ENCODE results near the gene KIF2C.

Gene KIF2C

GRCh38 chr1:44701141-44701573 is 38.5 kb upstream of the KIF2C start:
- no peaks in the 10 kb centered on the region for H3K27me3 ChIP-seq (ENCODE audit: control insufficient read depth in 2 of 2, insufficient read depth in 2 of 2, low read length in 2 of 2)
- no peak overlapping the region for H3K4me3 ChIP-seq (ENCODE audit: low read length in 2 of 2)
- no peak overlapping the region for H3K9ac ChIP-seq (ENCODE audit: low read depth in 1 of 2, low read length in 2 of 2)
- no peak overlapping the region for H3K27ac ChIP-seq (ENCODE audit: low read depth in 2 of 2, low read length in 2 of 2)
- H3K4me1 ChIP-seq (ENCODE audit: control insufficient read depth in 2 of 2, insufficient read depth in 2 of 2, low read length in 2 of 2): no peaks in the 10 kb centered on the region
- H3K36me3 ChIP-seq (ENCODE audit: control insufficient read depth in 2 of 2, insufficient read depth in 2 of 2, low read length in 2 of 2): no peaks in the 10 kb centered on the region
- H3K9me3 ChIP-seq (ENCODE audit: control insufficient read depth in 2 of 2, low read length in 2 of 2): no peaks in the 10 kb centered on the region

GRCh38 chr1:44705470-44705869 is 34.2 kb upstream of the KIF2C start:
- H3K27me3 ChIP-seq (ENCODE audit: control insufficient read depth in 2 of 2, insufficient read depth in 2 of 2, low read length in 2 of 2): no peaks in the 10 kb centered on the region
- no peaks in the 10 kb centered on the region for H3K36me3 ChIP-seq (ENCODE audit: control insufficient read depth in 2 of 2, insufficient read depth in 2 of 2, low read length in 2 of 2)
- H3K27ac ChIP-seq (ENCODE audit: low read depth in 2 of 2, low read length in 2 of 2): no peak overlapping the region
- H3K9ac ChIP-seq (ENCODE audit: low read depth in 1 of 2, low read length in 2 of 2): no peak overlapping the region
- H3K4me3 ChIP-seq (ENCODE audit: low read length in 2 of 2): no peak overlapping the region
- H3K4me1 ChIP-seq (ENCODE audit: control insufficient read depth in 2 of 2, insufficient read depth in 2 of 2, low read length in 2 of 2): peaks cover 0 to 5% of the 10 kb centered on the region in 2 donors
- no peaks in the 10 kb centered on the region for H3K9me3 ChIP-seq (ENCODE audit: control insufficient read depth in 2 of 2, low read length in 2 of 2)

- H3K9ac ChIP-seq (ENCODE audit: low read depth in 1 of 2, low read length in 2 of 2): no peak overlapping the region
- no peaks in the 10 kb centered on the region for H3K27me3 ChIP-seq (ENCODE audit: control insufficient read depth in 2 of 2, insufficient read depth in 2 of 2, low read length in 2 of 2)
- H3K36me3 ChIP-seq (ENCODE audit: control insufficient read depth in 2 of 2, insufficient read depth in 2 of 2, low read length in 2 of 2): no peaks in the 10 kb centered on the region
- H3K4me3 ChIP-seq (ENCODE audit: low read length in 2 of 2): no peak overlapping the region
- no peaks in the 10 kb centered on the region for H3K9me3 ChIP-seq (ENCODE audit: control insufficient read depth in 2 of 2, low read length in 2 of 2)
- no peak overlapping the region for H3K27ac ChIP-seq (ENCODE audit: low read depth in 2 of 2, low read length in 2 of 2)
- peaks cover 0 to 5% of the 10 kb centered on the region in 2 donors for H3K4me1 ChIP-seq (ENCODE audit: control insufficient read depth in 2 of 2, insufficient read depth in 2 of 2, low read length in 2 of 2)
Measured at GRCh38 chr1:44705938-44706337, 33.7 kb upstream of the KIF2C start.

GRCh38 chr1:44707112-44707881 is 32.3 kb upstream of the KIF2C start:
- no peak overlapping the region for H3K4me3 ChIP-seq (ENCODE audit: low read length in 2 of 2)
- H3K4me1 ChIP-seq (ENCODE audit: control insufficient read depth in 2 of 2, insufficient read depth in 2 of 2, low read length in 2 of 2): peaks cover 0 to 5% of the 10 kb centered on the region in 2 donors
- no peak overlapping the region for H3K9ac ChIP-seq (ENCODE audit: low read depth in 1 of 2, low read length in 2 of 2)
- no peak overlapping the region for H3K27ac ChIP-seq (ENCODE audit: low read depth in 2 of 2, low read length in 2 of 2)
- no peaks in the 10 kb centered on the region for H3K27me3 ChIP-seq (ENCODE audit: control insufficient read depth in 2 of 2, insufficient read depth in 2 of 2, low read length in 2 of 2)
- no peaks in the 10 kb centered on the region for H3K9me3 ChIP-seq (ENCODE audit: control insufficient read depth in 2 of 2, low read length in 2 of 2)
- no peaks in the 10 kb centered on the region for H3K36me3 ChIP-seq (ENCODE audit: control insufficient read depth in 2 of 2, insufficient read depth in 2 of 2, low read length in 2 of 2)

- H3K27ac ChIP-seq (ENCODE audit: low read depth in 2 of 2, low read length in 2 of 2): no peak overlapping the region
- no peaks in the 10 kb centered on the region for H3K9me3 ChIP-seq (ENCODE audit: control insufficient read depth in 2 of 2, low read length in 2 of 2)
- no peaks in the 10 kb centered on the region for H3K27me3 ChIP-seq (ENCODE audit: control insufficient read depth in 2 of 2, insufficient read depth in 2 of 2, low read length in 2 of 2)
- H3K4me3 ChIP-seq (ENCODE audit: low read length in 2 of 2): peak overlapping the region in 1 of 2 donors; percentile 33
- peaks cover 0 to 5% of the 10 kb centered on the region in 2 donors for H3K4me1 ChIP-seq (ENCODE audit: control insufficient read depth in 2 of 2, insufficient read depth in 2 of 2, low read length in 2 of 2)
- peak overlapping the region in 1 of 2 donors; percentile 45 for H3K9ac ChIP-seq (ENCODE audit: low read depth in 1 of 2, low read length in 2 of 2)
- H3K36me3 ChIP-seq (ENCODE audit: control insufficient read depth in 2 of 2, insufficient read depth in 2 of 2, low read length in 2 of 2): no peaks in the 10 kb centered on the region
Measured at GRCh38 chr1:44707959-44708831, 31.4 kb upstream of the KIF2C start.

- H3K27me3 ChIP-seq (ENCODE audit: control insufficient read depth in 2 of 2, insufficient read depth in 2 of 2, low read length in 2 of 2): no peaks in the 10 kb centered on the region
- no peaks in the 10 kb centered on the region for H3K9me3 ChIP-seq (ENCODE audit: control insufficient read depth in 2 of 2, low read length in 2 of 2)
- H3K4me3 ChIP-seq (ENCODE audit: low read length in 2 of 2): no peak overlapping the region
- H3K9ac ChIP-seq (ENCODE audit: low read depth in 1 of 2, low read length in 2 of 2): no peak overlapping the region
- H3K36me3 ChIP-seq (ENCODE audit: control insufficient read depth in 2 of 2, insufficient read depth in 2 of 2, low read length in 2 of 2): no peaks in the 10 kb centered on the region
- no peak overlapping the region for H3K27ac ChIP-seq (ENCODE audit: low read depth in 2 of 2, low read length in 2 of 2)
- peaks cover 0 to 1% of the 10 kb centered on the region in 2 donors for H3K4me1 ChIP-seq (ENCODE audit: control insufficient read depth in 2 of 2, insufficient read depth in 2 of 2, low read length in 2 of 2)
Measured at GRCh38 chr1:44713321-44713781, 26.3 kb upstream of the KIF2C start.

GRCh38 chr1:44714532-44714931 is 25.1 kb upstream of the KIF2C start:
- Histone ChIP-seq H3K4me3 (ENCODE audit: low read length in 2 of 2) (no peak overlapping the region), H3K9me3 (ENCODE audit: control insufficient read depth in 2 of 2, low read length in 2 of 2) (no peaks in the 10 kb centered on the region), H3K4me1 (ENCODE audit: control insufficient read depth in 2 of 2, insufficient read depth in 2 of 2, low read length in 2 of 2) (no peaks in the 10 kb centered on the region), H3K27ac (ENCODE audit: low read depth in 2 of 2, low read length in 2 of 2) (no peak overlapping the region), H3K27me3 (ENCODE audit: control insufficient read depth in 2 of 2, insufficient read depth in 2 of 2, low read length in 2 of 2) (no peaks in the 10 kb centered on the region), H3K9ac (ENCODE audit: low read depth in 1 of 2, low read length in 2 of 2) (no peak overlapping the region), H3K36me3 (ENCODE audit: control insufficient read depth in 2 of 2, insufficient read depth in 2 of 2, low read length in 2 of 2) (no peaks in the 10 kb centered on the region)

- Histone ChIP-seq H3K9ac (ENCODE audit: low read depth in 1 of 2, low read length in 2 of 2) (no peak overlapping the region), H3K27me3 (ENCODE audit: control insufficient read depth in 2 of 2, insufficient read depth in 2 of 2, low read length in 2 of 2) (no peaks in the 10 kb centered on the region), H3K4me3 (ENCODE audit: low read length in 2 of 2) (no peak overlapping the region), H3K27ac (ENCODE audit: low read depth in 2 of 2, low read length in 2 of 2) (no peak overlapping the region), H3K36me3 (ENCODE audit: control insufficient read depth in 2 of 2, insufficient read depth in 2 of 2, low read length in 2 of 2) (no peaks in the 10 kb centered on the region), H3K9me3 (ENCODE audit: control insufficient read depth in 2 of 2, low read length in 2 of 2) (no peaks in the 10 kb centered on the region), H3K4me1 (ENCODE audit: control insufficient read depth in 2 of 2, insufficient read depth in 2 of 2, low read length in 2 of 2) (no peaks in the 10 kb centered on the region)
Measured at GRCh38 chr1:44714944-44715571, 24.6 kb upstream of the KIF2C start.

GRCh38 chr1:44717156-44717555 is 22.5 kb upstream of the KIF2C start:
- Histone ChIP-seq H3K27ac (ENCODE audit: low read depth in 2 of 2, low read length in 2 of 2) (no peak overlapping the region), H3K27me3 (ENCODE audit: control insufficient read depth in 2 of 2, insufficient read depth in 2 of 2, low read length in 2 of 2) (no peaks in the 10 kb centered on the region), H3K36me3 (ENCODE audit: control insufficient read depth in 2 of 2, insufficient read depth in 2 of 2, low read length in 2 of 2) (no peaks in the 10 kb centered on the region), H3K4me1 (ENCODE audit: control insufficient read depth in 2 of 2, insufficient read depth in 2 of 2, low read length in 2 of 2) (no peaks in the 10 kb centered on the region), H3K4me3 (ENCODE audit: low read length in 2 of 2) (no peak overlapping the region), H3K9ac (ENCODE audit: low read depth in 1 of 2, low read length in 2 of 2) (no peak overlapping the region), H3K9me3 (ENCODE audit: control insufficient read depth in 2 of 2, low read length in 2 of 2) (no peaks in the 10 kb centered on the region)

GRCh38 chr1:44717653-44718052 is 22.0 kb upstream of the KIF2C start:
- no peaks in the 10 kb centered on the region for H3K4me1 ChIP-seq (ENCODE audit: control insufficient read depth in 2 of 2, insufficient read depth in 2 of 2, low read length in 2 of 2)
- H3K9me3 ChIP-seq (ENCODE audit: control insufficient read depth in 2 of 2, low read length in 2 of 2): no peaks in the 10 kb centered on the region
- H3K9ac ChIP-seq (ENCODE audit: low read depth in 1 of 2, low read length in 2 of 2): no peak overlapping the region
- H3K4me3 ChIP-seq (ENCODE audit: low read length in 2 of 2): no peak overlapping the region
- H3K36me3 ChIP-seq (ENCODE audit: control insufficient read depth in 2 of 2, insufficient read depth in 2 of 2, low read length in 2 of 2): no peaks in the 10 kb centered on the region
- H3K27ac ChIP-seq (ENCODE audit: low read depth in 2 of 2, low read length in 2 of 2): no peak overlapping the region
- H3K27me3 ChIP-seq (ENCODE audit: control insufficient read depth in 2 of 2, insufficient read depth in 2 of 2, low read length in 2 of 2): no peaks in the 10 kb centered on the region

Data from mucosa of rectum (tissue), 2 donors.